Naive thymus-derived CD8-positive, alpha-beta T cell (primary cell): ENCODE data around the gene FLNA. TPM values are rescaled to one million over a fixed set of nuclear protein-coding genes. Genes with fewer than 3 reads are reported as not detected.
A peak's percentile ranks its signal among the peaks of the same experiment; 100 is the strongest.

Experiments used
- ATAC-seq, 2 donors: fragments of 150-1000 bp; cut with Tn5 transposase in 1 of 2; sonication (Bioruptor Pico), chemical (Tn5 transposase) in 1 of 2; 1 replicate in 1 of 2; 2 replicates in 1 of 2; pipeline ENCODE4 v1.10.0; 2021; ENCODE audit warnings: mild to moderate bottlenecking in 2 of 2, moderate library complexity in 2 of 2
- POLR2A ChIA-PET: fragments of 350-600 bp; sonication (Branson Sonifier 250); formaldehyde crosslinking; loops from one replicate; lab custom pipeline; 2021; ENCODE audit warnings: antibody characterized with exemption; lab: Charles Lee
- DNase-seq, 10 donors: peaks; one replicate each; pipeline versions ENCODE4 v3.0.0 to v3.0.0-alpha.2; 2020 to 2022
- H3K27ac Mint-ChIP-seq, 10 donors: one replicate each; pipeline ENCODE4 v1.8.0; 2020 to 2022; ENCODE audit warnings: mild to moderate bottlenecking in 10 of 10, mixed read lengths in 10 of 10, moderate library complexity in 4 of 10, inconsistent platforms in 1 of 10
- H3K27me3 Mint-ChIP-seq, 5 donors: one replicate each; pipeline ENCODE4 v1.8.0; 2021 to 2022; ENCODE audit warnings: mixed read lengths in 5 of 5
- H3K36me3 Mint-ChIP-seq, 3 donors: one replicate each; pipeline ENCODE4 v1.8.0; 2020 to 2022; ENCODE audit warnings: mixed read lengths in 3 of 3, mild to moderate bottlenecking in 2 of 3, inconsistent platforms in 1 of 3
- H3K4me1 Mint-ChIP-seq, 4 donors: one replicate each; pipeline ENCODE4 v1.8.0; 2021 to 2022; ENCODE audit warnings: mixed read lengths in 4 of 4
- H3K4me3 Mint-ChIP-seq, 10 donors: one replicate each; pipeline ENCODE4 v1.8.0; 2020 to 2022; ENCODE audit warnings: mild to moderate bottlenecking in 10 of 10, mixed read lengths in 10 of 10, moderate library complexity in 6 of 10, inconsistent platforms in 1 of 10
- H3K9me3 Mint-ChIP-seq, 9 donors: one replicate each; pipeline ENCODE4 v1.8.0; 2020 to 2022; ENCODE audit warnings: mixed read lengths in 9 of 9, mild to moderate bottlenecking in 3 of 9, inconsistent platforms in 1 of 9, moderate library complexity in 1 of 9
- polyA plus RNA-seq, 3 donors: library from polyadenylated mRNA; unstranded; fragments of 300-500 nt; fragmentation: Illumina TruSeq; gene quantifications; one replicate each; pipeline ENCODE4 v1.2.3, GENCODE V29; 2021
- total RNA-seq, 8 experiments: library from RNA in 2 of 8; stranded (reverse) in 2 of 8; gene quantifications; one replicate each; pipeline ENCODE4 v1.2.3 and lab custom pipeline; 2021 to 2026

Gene FLNA
- total and polyA plus RNA-seq, 5 experiments from 2014 or later, result 156 to 633 (median 341) TPM

GRCh38 chrX:154321594-154321993, 52.8 kb downstream of the FLNA start:
- Mint-ChIP-seq H3K27me3 (no peaks in the 10 kb centered on the region), H3K27ac (peak overlapping the region; percentile 43 to 83 (median 76)), H3K4me1 (peaks cover 22 to 49% (median 47%) of the 10 kb centered on the region in 4 donors), H3K9me3 (no peaks in the 10 kb centered on the region), H3K4me3 (peak overlapping the region in 8 of 10 donors; percentile 28 to 69 (median 58)), H3K36me3 (no peaks in the 10 kb centered on the region)
- peak in 3 of 10 donors; percentile 7 to 67 (median 13) for DNase-seq
- ATAC-seq, result peak; percentile 32 to 75
- POLR2A ChIA-PET, result interaction anchor here (0.7 to 1.4 kb wide), 2 partner anchors 52 to 350 kb away, joined by 3 read pairs; partner anchors contain the start of gene HCFC1

GRCh38 chrX:154321152-154321551, 53.3 kb downstream of the FLNA start:
- POLR2A ChIA-PET, result interaction anchor here (1.4 kb wide), 1 partner anchor 53 kb away, joined by 3 read pairs; no protein-coding TSS in a partner anchor
- DNase-seq, result no peak
- Mint-ChIP-seq H3K9me3 (no peaks in the 10 kb centered on the region), H3K27me3 (no peaks in the 10 kb centered on the region), H3K27ac (peak overlapping the region; percentile 47 to 83 (median 75)), H3K4me3 (peak overlapping the region in 8 of 10 donors; percentile 6 to 69 (median 58)), H3K4me1 (peaks cover 20 to 45% (median 43%) of the 10 kb centered on the region in 4 donors), H3K36me3 (no peaks in the 10 kb centered on the region)
- peak; percentile 26 to 27 for ATAC-seq

GRCh38 chrX:154320406-154320805, 54.0 kb downstream of the FLNA start:
- Mint-ChIP-seq H3K4me3 (peak overlapping the region in 6 of 10 donors; percentile 22 to 82 (median 57)), H3K36me3 (no peaks in the 10 kb centered on the region), H3K4me1 (peaks cover 18 to 37% (median 35%) of the 10 kb centered on the region in 4 donors), H3K27ac (peak overlapping the region in 8 of 10 donors; percentile 10 to 84 (median 48)), H3K27me3 (no peaks in the 10 kb centered on the region), H3K9me3 (no peaks in the 10 kb centered on the region)
- ATAC-seq, result no peak
- DNase-seq, result no peak
- POLR2A ChIA-PET, result no interaction called here

- POLR2A ChIA-PET, result interaction anchor here (0.6 to 1.7 kb wide), 5 partner anchors 9 to 236 kb away, joined by 3 to 6 read pairs (median 4); no protein-coding TSS in a partner anchor
- peaks cover 25 to 43% (median 41%) of the 10 kb centered on the region in 4 donors for H3K4me1 Mint-ChIP-seq
- peak in 4 of 10 donors; percentile 5 to 66 (median 24) for DNase-seq
- H3K4me3 Mint-ChIP-seq, result peak overlapping the region in 6 of 10 donors; percentile 16 to 56 (median 42)
- ATAC-seq, result peak; percentile 57 to 58
- no peaks in the 10 kb centered on the region for H3K36me3 Mint-ChIP-seq
- peak overlapping the region in 7 of 10 donors; percentile 48 to 81 (median 60) for H3K27ac Mint-ChIP-seq
- H3K9me3 Mint-ChIP-seq, result no peaks in the 10 kb centered on the region
- no peaks in the 10 kb centered on the region for H3K27me3 Mint-ChIP-seq
These were observed 56.9 kb downstream of the FLNA start for GRCh38 chrX:154317391-154317995.

- POLR2A ChIA-PET, result no interaction called here
- no peak overlapping the region for H3K4me3 Mint-ChIP-seq
- no peak for ATAC-seq
These were observed 59.0 kb downstream of the FLNA start for GRCh38 chrX:154315416-154315815.

GRCh38 chrX:154313147-154313546, 61.3 kb downstream of the FLNA start:
- H3K4me3 Mint-ChIP-seq, result no peak overlapping the region
- peak overlapping the region in 9 of 10 donors; percentile 22 to 86 (median 44) for H3K27ac Mint-ChIP-seq
- peaks cover 15 to 33% (median 29%) of the 10 kb centered on the region in 4 donors for H3K4me1 Mint-ChIP-seq
- POLR2A ChIA-PET, result interaction anchor here (1.2 kb wide), 1 partner anchor 14 kb away, joined by 6 read pairs; no protein-coding TSS in a partner anchor
- H3K9me3 Mint-ChIP-seq, result no peaks in the 10 kb centered on the region
- no peak for DNase-seq
- peak in 1 of 2 donors; percentile 47 for ATAC-seq
- no peaks in the 10 kb centered on the region for H3K27me3 Mint-ChIP-seq
- H3K36me3 Mint-ChIP-seq, result no peaks in the 10 kb centered on the region

More at GRCh38 chrX:154315416-154315815, 59.0 kb downstream of the FLNA start:
- Mint-ChIP-seq H3K36me3 (no peaks in the 10 kb centered on the region), H3K9me3 (no peaks in the 10 kb centered on the region), H3K4me1 (peaks cover 16 to 30% (median 28%) of the 10 kb centered on the region in 4 donors), H3K27me3 (no peaks in the 10 kb centered on the region), H3K27ac (peak overlapping the region in 1 of 10 donors; percentile 12)
- no peak for DNase-seq

GRCh38 chrX:154312116-154312515, 62.3 kb downstream of the FLNA start:
- Mint-ChIP-seq H3K9me3 (no peaks in the 10 kb centered on the region), H3K4me1 (peaks cover 17 to 37% (median 31%) of the 10 kb centered on the region in 4 donors), H3K4me3 (no peak overlapping the region), H3K27ac (peak overlapping the region in 2 of 10 donors; percentile 31 to 75), H3K27me3 (no peaks in the 10 kb centered on the region), H3K36me3 (no peaks in the 10 kb centered on the region)
- DNase-seq (no peak), ATAC-seq (no peak)
- POLR2A ChIA-PET, result no interaction called here

GRCh38 chrX:154310616-154311536, 63.6 kb downstream of the FLNA start:
- H3K36me3 Mint-ChIP-seq, result no peaks in the 10 kb centered on the region
- H3K27me3 Mint-ChIP-seq, result no peaks in the 10 kb centered on the region
- H3K4me1 Mint-ChIP-seq, result peaks cover 17 to 39% (median 32%) of the 10 kb centered on the region in 4 donors
- no peak for ATAC-seq
- no peak overlapping the region for H3K4me3 Mint-ChIP-seq
- H3K27ac Mint-ChIP-seq, result peak overlapping the region in 1 of 10 donors; percentile 36
- POLR2A ChIA-PET, result interaction anchor here (1.1 kb wide), 1 partner anchor 7 kb away, joined by 3 read pairs; no protein-coding TSS in a partner anchor
- DNase-seq, result no peak
- H3K9me3 Mint-ChIP-seq, result no peaks in the 10 kb centered on the region

- peak overlapping the region in 1 of 10 donors; percentile 59 for H3K27ac Mint-ChIP-seq
- H3K4me3 Mint-ChIP-seq, result no peak overlapping the region
- POLR2A ChIA-PET, result interaction anchor here (0.7 to 1.9 kb wide), 4 partner anchors 8 to 230 kb away, joined by 3 to 6 read pairs (median 4); partner anchors contain the start of gene RPL10
- H3K27me3 Mint-ChIP-seq, result no peaks in the 10 kb centered on the region
- H3K4me1 Mint-ChIP-seq, result peaks cover 17 to 50% (median 33%) of the 10 kb centered on the region in 4 donors
- no peaks in the 10 kb centered on the region for H3K36me3 Mint-ChIP-seq
- H3K9me3 Mint-ChIP-seq, result no peaks in the 10 kb centered on the region
- ATAC-seq, result no peak
- DNase-seq, result no peak
These were observed 65.2 kb downstream of the FLNA start for GRCh38 chrX:154309041-154309775.

- Mint-ChIP-seq H3K27me3 (no peaks in the 10 kb centered on the region), H3K4me3 (peak overlapping the region in 7 of 10 donors; percentile 12 to 68 (median 55))
- ATAC-seq, result peak; percentile 87 to 93
These were observed 66.1 kb downstream of the FLNA start for GRCh38 chrX:154308108-154308946.

GRCh38 chrX:154307202-154307601, 67.2 kb downstream of the FLNA start:
- H3K27me3 Mint-ChIP-seq, result no peaks in the 10 kb centered on the region
- H3K4me3 Mint-ChIP-seq, result no peak overlapping the region
- POLR2A ChIA-PET, result interaction anchor here (1.9 kb wide), 1 partner anchor 10 kb away, joined by 6 read pairs; no protein-coding TSS in a partner anchor
- peaks cover 11 to 41% (median 23%) of the 10 kb centered on the region in 4 donors for H3K4me1 Mint-ChIP-seq
- H3K36me3 Mint-ChIP-seq, result no peaks in the 10 kb centered on the region
- peak overlapping the region in 1 of 10 donors; percentile 89 for H3K27ac Mint-ChIP-seq
- ATAC-seq, result no peak
- DNase-seq, result no peak
- no peaks in the 10 kb centered on the region for H3K9me3 Mint-ChIP-seq

More at GRCh38 chrX:154308108-154308946, 66.1 kb downstream of the FLNA start:
- peak overlapping the region in 9 of 10 donors; percentile 6 to 89 (median 78) for H3K27ac Mint-ChIP-seq
- peaks cover 15 to 49% (median 31%) of the 10 kb centered on the region in 4 donors for H3K4me1 Mint-ChIP-seq
- peak; percentile 55 to 88 (median 75) for DNase-seq
- H3K36me3 Mint-ChIP-seq, result no peaks in the 10 kb centered on the region
- no peaks in the 10 kb centered on the region for H3K9me3 Mint-ChIP-seq
- POLR2A ChIA-PET, result interaction anchor here (0.6 to 1.9 kb wide), 6 partner anchors 9 to 299 kb away, joined by 3 to 6 read pairs (median 4); partner anchors contain the start of gene RPL10
